ENCODE measurements around the gene NISCH.

NISCH gene

GRCh38 chr3:52447512-52448355 lies 7.7 kb upstream of the NISCH start:
- DNase-seq: no peak

- DNase-seq: no peak
Measured at GRCh38 chr3:52450489-52451236, 4.7 kb upstream of the NISCH start.

GRCh38 chr3:52451237-52452083 lies 3.9 kb upstream of the NISCH start:
- no peak for DNase-seq

- no peak for DNase-seq
Measured at GRCh38 chr3:52452126-52452525, 3.3 kb upstream of the NISCH start.

- DNase-seq: no peak
Measured at GRCh38 chr3:52452570-52453221, 2.7 kb upstream of the NISCH start.

- no peak for DNase-seq
Measured at GRCh38 chr3:52453496-52454249, 1.7 kb upstream of the NISCH start, which contains the start of gene TNNC1. Gene TNNC1, minus strand, starts transcription at chr3:52454041. Its CDS starts 26 bp downstream, at chr3:52454015.

- DNase-seq: no peak
Measured at GRCh38 chr3:52454250-52454937, 1.0 kb upstream of the NISCH start.

GRCh38 chr3:52454938-52455282 lies 494 bp upstream of the NISCH start:
- peak; percentile 13 for DNase-seq

- DNase-seq: peak; percentile 26
Measured at GRCh38 chr3:52456169-52456799, 880 bp downstream of the NISCH start.

GRCh38 chr3:52456800-52457183 lies 1.4 kb downstream of the NISCH start:
- DNase-seq: no peak

GRCh38 chr3:52458031-52458760 lies 2.8 kb downstream of the NISCH start:
- no peak for DNase-seq

- DNase-seq: no peak
Measured at GRCh38 chr3:52458770-52459545, 3.6 kb downstream of the NISCH start.

GRCh38 chr3:52461874-52462273 lies 6.5 kb downstream of the NISCH start:
- DNase-seq: no peak

- no peak for DNase-seq
Measured at GRCh38 chr3:52463416-52463815, 8.0 kb downstream of the NISCH start.

- DNase-seq: no peak
Measured at GRCh38 chr3:52468336-52468735, 12.9 kb downstream of the NISCH start.

GRCh38 chr3:52469001-52469400 lies 13.6 kb downstream of the NISCH start:
- no peak for DNase-seq

GRCh38 chr3:52470920-52471319 lies 15.5 kb downstream of the NISCH start:
- DNase-seq: no peak

- peak; percentile 48 for DNase-seq
Measured at GRCh38 chr3:52471371-52472238, 16.2 kb downstream of the NISCH start.

Data from stimulated activated CD4-positive, alpha-beta T cell treated with anti-CD3 and anti-CD28 coated beads, Interleukin-15, amount 100 ng/mL, for 24 hours (primary cell).